GM18909 (cell line): ENCODE results near the gene FMN2.

ENCODE experiments used
- ATAC-seq: cut with Tn5 transposase; IDR thresholded peaks from one replicate; pipeline ENCODE4 v1.9.1; 2021; ENCODE audit warnings: mild to moderate bottlenecking; ENCODE audit not compliant: unreplicated experiment, poor library complexity

Gene FMN2

GRCh38 chr1:240189386-240189989, 97.8 kb downstream of the FMN2 start:
- peak; percentile 70 for ATAC-seq

- peak; percentile 35 for ATAC-seq
Measured at GRCh38 chr1:240190881-240191401, 99.3 kb downstream of the FMN2 start.

- no peak for ATAC-seq
Measured at GRCh38 chr1:240192851-240193250, 101.2 kb downstream of the FMN2 start.

GRCh38 chr1:240193679-240194078, 102.0 kb downstream of the FMN2 start:
- no peak for ATAC-seq

GRCh38 chr1:240194120-240194519, 102.4 kb downstream of the FMN2 start:
- ATAC-seq: no peak

GRCh38 chr1:240198376-240198775, 106.7 kb downstream of the FMN2 start:
- ATAC-seq: no peak

- ATAC-seq: no peak
Measured at GRCh38 chr1:240199758-240200645, 108.3 kb downstream of the FMN2 start.

- ATAC-seq: no peak
Measured at GRCh38 chr1:240201931-240202330, 110.2 kb downstream of the FMN2 start.

GRCh38 chr1:240207073-240207709, 115.5 kb downstream of the FMN2 start:
- ATAC-seq: no peak

- no peak for ATAC-seq
Measured at GRCh38 chr1:240210026-240210425, 118.3 kb downstream of the FMN2 start.

- ATAC-seq: no peak
Measured at GRCh38 chr1:240212556-240212955, 120.9 kb downstream of the FMN2 start.

GRCh38 chr1:240217403-240217802, 125.7 kb downstream of the FMN2 start:
- ATAC-seq: no peak

- no peak for ATAC-seq
Measured at GRCh38 chr1:240219104-240219503, 127.4 kb downstream of the FMN2 start.

GRCh38 chr1:240226102-240226501, 134.4 kb downstream of the FMN2 start:
- no peak for ATAC-seq

- ATAC-seq: no peak
Measured at GRCh38 chr1:240230816-240231215, 139.1 kb downstream of the FMN2 start.

GRCh38 chr1:240232530-240232929, 140.8 kb downstream of the FMN2 start:
- no peak for ATAC-seq

GRCh38 chr1:240234485-240235210, 143.0 kb downstream of the FMN2 start:
- no peak for ATAC-seq

- no peak for ATAC-seq
Measured at GRCh38 chr1:240235521-240236288, 144.0 kb downstream of the FMN2 start.

- ATAC-seq: no peak
Measured at GRCh38 chr1:240237305-240237721, 145.6 kb downstream of the FMN2 start.

GRCh38 chr1:240239309-240239708, 147.6 kb downstream of the FMN2 start:
- ATAC-seq: no peak
